H1 (cell line): ENCODE results near the gene ACOT11. TPM values are rescaled to one million over a fixed set of nuclear protein-coding genes. Genes with fewer than 3 reads are reported as not detected.

ENCODE experiments used
- CTCF ChIA-PET: fragments of 300-600 bp; sonication (Branson Sonifier 250); formaldehyde crosslinking; loops from one replicate; lab custom pipeline; 2021; ENCODE audit not compliant: partially characterized antibody; lab: Charles Lee
- POLR2A ChIA-PET: fragments of 300-600 bp; sonication (Branson Sonifier 250); formaldehyde crosslinking; loops from one replicate; lab custom pipeline; 2021; ENCODE audit warnings: inconsistent platforms; ENCODE audit not compliant: partially characterized antibody; lab: Charles Lee
- DNase-seq, 2 experiments: peaks; one replicate each; pipeline versions ENCODE4 v3.0.0 to v3.0.0-alpha.2; 2010 to 2022; ENCODE audit warnings: low spot score in 2 of 2, low read depth in 1 of 2, mixed read lengths in 1 of 2
- FAIRE-seq: peaks from 2 replicates; lab custom pipeline; 2011; peaks lifted over from hg19 to GRCh38; lab: Jason Lieb, UNC
- H2AFZ ChIP-seq: 2 replicates; pipeline ENCODE4 v1.8.1; 2012; ENCODE audit warnings: low read length, inconsistent platforms
- H2AK5ac ChIP-seq: 2 replicates; pipeline ENCODE4 v1.6.1; 2013; ENCODE audit warnings: low read depth, low read length
- H2BK120ac ChIP-seq: replicated peaks from 2 replicates; pipeline ENCODE3; 2013; ENCODE audit warnings: low read depth, low read length, inconsistent platforms
- H2BK12ac ChIP-seq: 2 replicates; pipeline ENCODE4 v1.6.1; 2013; ENCODE audit warnings: low read depth, low read length
- H2BK15ac ChIP-seq: 2 replicates; pipeline ENCODE4 v1.6.1; 2013; ENCODE audit warnings: low read length
- H2BK20ac ChIP-seq: 2 replicates; pipeline ENCODE4 v1.6.1; 2013; ENCODE audit warnings: low read length
- H2BK5ac ChIP-seq: 2 replicates; pipeline ENCODE4 v1.6.1; 2013; ENCODE audit warnings: low read depth, low read length
- H3K14ac ChIP-seq: 2 replicates; pipeline ENCODE4 v1.6.1; 2013; ENCODE audit warnings: inconsistent platforms; ENCODE audit not compliant: insufficient read length
- H3K18ac ChIP-seq: 2 replicates; pipeline ENCODE4 v1.6.1; 2013; ENCODE audit warnings: low read length; ENCODE audit errors: extremely low read depth
- H3K23ac ChIP-seq: 2 replicates; pipeline ENCODE4 v1.6.1; 2013; ENCODE audit warnings: inconsistent platforms; ENCODE audit not compliant: insufficient read length
- H3K23me2 ChIP-seq: 2 replicates; pipeline ENCODE4 v1.6.1; 2013; ENCODE audit warnings: low read depth, low read length
- H3K27ac ChIP-seq: 2 replicates; pipeline ENCODE4 v1.6.1; 2011; ENCODE audit warnings: low read depth, low read length, inconsistent platforms
- H3K27me3 ChIP-seq, 4 experiments: replicated peaks in 1 of 4; 1 replicate in 1 of 4; 2 replicates in 3 of 4; pipeline versions ENCODE4 v1.6.1 to v1.8.1; 2011 to 2013; ENCODE audit warnings: low read length in 3 of 4, mild to moderate bottlenecking in 3 of 4, inconsistent platforms in 2 of 4, mixed read lengths in 2 of 4, moderate library complexity in 1 of 4; ENCODE audit not compliant: control insufficient read depth in 3 of 4, insufficient read depth in 3 of 4; ENCODE audit errors: extremely low read depth in 1 of 4
- H3K36me3 ChIP-seq, 4 experiments: 2 replicates each; pipeline versions ENCODE4 v1.6.1 to v1.8.1; 2011 to 2013; ENCODE audit warnings: mild to moderate bottlenecking in 4 of 4, low read length in 3 of 4, moderate library complexity in 2 of 4, control low read depth in 1 of 4, inconsistent platforms in 1 of 4; ENCODE audit not compliant: insufficient read depth in 4 of 4, control insufficient read depth in 2 of 4
- H3K4ac ChIP-seq: replicated peaks from 2 replicates; pipeline ENCODE3; 2013; ENCODE audit warnings: low read length, low read depth, mixed read lengths, inconsistent platforms; ENCODE audit not compliant: insufficient read length
- H3K4me1 ChIP-seq, 4 experiments: replicated peaks in 1 of 4; 1 replicate in 1 of 4; 2 replicates in 3 of 4; pipeline versions ENCODE4 v1.6.1 to v1.8.1; 2011 to 2013; ENCODE audit warnings: low read length in 3 of 4, inconsistent platforms in 2 of 4, mixed read lengths in 1 of 4; ENCODE audit not compliant: insufficient read depth in 4 of 4, control insufficient read depth in 3 of 4
- H3K4me2 ChIP-seq, 2 experiments: 2 replicates each; pipeline versions ENCODE4 v1.6.1 to v1.8.1; 2011 to 2013; ENCODE audit warnings: low read depth in 2 of 2, low read length in 2 of 2, control low read depth in 1 of 2, inconsistent platforms in 1 of 2, mild to moderate bottlenecking in 1 of 2; ENCODE audit not compliant: insufficient read depth in 1 of 2
- H3K4me3 ChIP-seq, 4 experiments: fragments of 200-600, 300-600 bp in 1 of 4; sonication (generic), shearing (Covaris generic), sonication (Bioruptor Twin) in 1 of 4; 2 replicates each; pipeline versions ENCODE4 v1.5.1 to v1.8.1; 2011 to 2016; ENCODE audit warnings: low read length in 4 of 4, low read depth in 3 of 4, control low read depth in 2 of 4, inconsistent platforms in 2 of 4, mild to moderate bottlenecking in 2 of 4, mixed read lengths in 1 of 4, moderate library complexity in 1 of 4; ENCODE audit not compliant: insufficient read depth in 2 of 4; ENCODE audit errors: extremely low read depth in 1 of 4
- H3K56ac ChIP-seq: replicated peaks from 2 replicates; pipeline ENCODE3; 2013; ENCODE audit warnings: low read depth, mild to moderate bottlenecking, mixed read lengths, low read length, inconsistent platforms; ENCODE audit not compliant: insufficient read length
- H3K79me1 ChIP-seq: 2 replicates; pipeline ENCODE4 v1.6.1; 2013; ENCODE audit warnings: low read depth, low read length, control low read depth
- H3K79me2 ChIP-seq, 2 experiments: 2 replicates each; pipeline versions ENCODE4 v1.6.1 to v1.8.1; 2012 to 2013; ENCODE audit warnings: low read length in 2 of 2, mild to moderate bottlenecking in 2 of 2, inconsistent platforms in 1 of 2; ENCODE audit not compliant: insufficient read depth in 2 of 2, control insufficient read depth in 1 of 2
- H3K9ac ChIP-seq, 4 experiments: replicated peaks in 1 of 4; 1 replicate in 1 of 4; 2 replicates in 3 of 4; pipeline versions ENCODE4 v1.6.1 to v1.8.1; 2011 to 2013; ENCODE audit warnings: low read depth in 3 of 4, low read length in 3 of 4, control low read depth in 2 of 4, mild to moderate bottlenecking in 2 of 4, moderate library complexity in 2 of 4, inconsistent platforms in 1 of 4; ENCODE audit errors: extremely low read depth in 1 of 4
- H3K9me3 ChIP-seq, 2 experiments: 2 replicates each; pipeline versions ENCODE4 v1.6.1 to v1.8.1; 2012 to 2013; ENCODE audit warnings: mild to moderate bottlenecking in 2 of 2, moderate library complexity in 2 of 2, control low read depth in 1 of 2, inconsistent platforms in 1 of 2, low read depth in 1 of 2, low read length in 1 of 2, mixed read lengths in 1 of 2; ENCODE audit not compliant: insufficient read depth in 2 of 2
- H4K20me1 ChIP-seq, 2 experiments: replicated peaks in 1 of 2; 2 replicates each; pipeline versions ENCODE3 to v1.8.1; 2011 to 2013; ENCODE audit warnings: inconsistent platforms in 2 of 2, low read length in 2 of 2, mild to moderate bottlenecking in 1 of 2; ENCODE audit not compliant: insufficient read depth in 2 of 2, control insufficient read depth in 1 of 2
- H4K5ac ChIP-seq: 2 replicates; pipeline ENCODE4 v1.6.1; 2013; ENCODE audit warnings: low read length, low read depth, mixed read lengths, inconsistent platforms; ENCODE audit not compliant: insufficient read length
- H4K8ac ChIP-seq: 2 replicates; pipeline ENCODE4 v1.8.0; 2013; ENCODE audit warnings: mild to moderate bottlenecking, moderate library complexity, low read length, inconsistent platforms; ENCODE audit not compliant: insufficient read depth; ENCODE audit errors: extremely low read depth
- H4K91ac ChIP-seq: replicated peaks from 2 replicates; pipeline ENCODE3; 2013; ENCODE audit warnings: low read length, mixed read lengths, inconsistent platforms; ENCODE audit not compliant: insufficient read length
- CREB1 ChIP-seq: IDR thresholded peaks from 2 replicates; pipeline ENCODE4 v1.6.1; 2012; ENCODE audit warnings: inconsistent platforms
- MAX ChIP-seq: IDR thresholded peaks from 2 replicates; pipeline ENCODE4 v1.6.1; 2012; ENCODE audit warnings: inconsistent platforms
- WGBS, 2 experiments: shearing (Covaris generic) in 1 of 2; methylation state at CpG; one replicate each; pipeline versions ENCODE4 v1.1.6 to v1.1.7; 2013 to 2015; ENCODE audit warnings: low lambda C conversion rate in 2 of 2, mixed read lengths in 2 of 2, inconsistent platforms in 1 of 2, low coverage in 1 of 2, missing lambda C conversion rate in 1 of 2; ENCODE audit not compliant: insufficient replicate concordance in 2 of 2, insufficient coverage in 1 of 2, insufficient read length in 1 of 2; ENCODE audit errors: extremely low coverage in 1 of 2, missing lambda C conversion rate in 1 of 2; 5-methylcytosine and 5-hydroxymethylcytosine counted together
- polyA plus RNA-seq, 7 experiments: library from polyadenylated mRNA; depleted of rRNA in 3 of 7; stranded (reverse) in 5 of 7; unstranded in 2 of 7; fragments of >200 nt in 5 of 7; fragments of 200-250 nt in 2 of 7; gene quantifications; 1 replicate in 5 of 7; 2 replicates in 1 of 7; 4 replicates in 1 of 7; pipeline versions ENCODE4 v1.2.1 to v1.2.3, GENCODE V29; 2011 to 2013; ENCODE audit warnings: missing spikeins in 2 of 7, mixed read lengths in 2 of 7
- total RNA-seq: library from RNA; stranded (reverse); fragmentation: NEBNext Ultra II Directional; extraction: Animal tissue kit (Norgen Biotek cat#: 25700); gene quantifications from 2 replicates; pipeline ENCODE4 v1.2.1, GENCODE V29; 2021
- TF ChIP-seq, protein P1 (sequence below): IDR thresholded peaks from 2 replicates; pipeline ENCODE4 v1.6.1; 2012; ENCODE audit warnings: low read length, inconsistent platforms

The ACOT11 gene
- total and polyA plus RNA-seq, 2 of the 8 experiments (the other 6 are each of a cell fraction or from before 2014, with no cell fraction given), result 3.8 to 4.5 TPM

- ChIA-PET POLR2A (interaction anchor here (1.9 kb wide), 1 partner anchor 10 kb away, joined by 3 read pairs; no protein-coding TSS in a partner anchor), CTCF (no interaction called here)
- no peak overlapping the region for H2AK5ac ChIP-seq
- H3K4me2 ChIP-seq, result no peak overlapping the region
- 94% methylated on average over 8 of the region's 8 CpGs; no CpG with 5 or more reads in 1 of the 2 experiments for WGBS, 2 experiments
- H4K20me1 ChIP-seq, result no peaks in the 10 kb centered on the region
- DNase-seq, result no peak
- H3K36me3 ChIP-seq, result no peaks in the 10 kb centered on the region
- H3K27me3 ChIP-seq, result no peaks in the 10 kb centered on the region
- no peak overlapping the region for H2BK20ac ChIP-seq
- TF ChIP-seq MAX (no peak), CREB1 (no peak)
- TF ChIP-seq, protein P1, sequence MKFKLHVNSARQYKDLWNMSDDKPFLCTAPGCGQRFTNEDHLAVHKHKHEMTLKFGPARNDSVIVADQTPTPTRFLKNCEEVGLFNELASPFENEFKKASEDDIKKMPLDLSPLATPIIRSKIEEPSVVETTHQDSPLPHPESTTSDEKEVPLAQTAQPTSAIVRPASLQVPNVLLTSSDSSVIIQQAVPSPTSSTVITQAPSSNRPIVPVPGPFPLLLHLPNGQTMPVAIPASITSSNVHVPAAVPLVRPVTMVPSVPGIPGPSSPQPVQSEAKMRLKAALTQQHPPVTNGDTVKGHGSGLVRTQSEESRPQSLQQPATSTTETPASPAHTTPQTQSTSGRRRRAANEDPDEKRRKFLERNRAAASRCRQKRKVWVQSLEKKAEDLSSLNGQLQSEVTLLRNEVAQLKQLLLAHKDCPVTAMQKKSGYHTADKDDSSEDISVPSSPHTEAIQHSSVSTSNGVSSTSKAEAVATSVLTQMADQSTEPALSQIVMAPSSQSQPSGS, result no peak
- no peak overlapping the region for H2BK12ac ChIP-seq
- H3K4ac ChIP-seq, result no peak overlapping the region
- H3K23ac ChIP-seq, result no peak overlapping the region
- no peak overlapping the region for H4K8ac ChIP-seq
- no peak overlapping the region for H2BK120ac ChIP-seq
- H2AFZ ChIP-seq, result no peak overlapping the region
- no peaks in the 10 kb centered on the region for H3K9me3 ChIP-seq
- H3K23me2 ChIP-seq, result no peaks in the 10 kb centered on the region; the same call in 1 of the 2 replicates
- no peak overlapping the region for H3K9ac ChIP-seq
- H3K79me2 ChIP-seq, result no peaks in the 10 kb centered on the region
- no peak overlapping the region for H3K18ac ChIP-seq
- no peak overlapping the region for H4K91ac ChIP-seq
- no peak for FAIRE-seq
- H3K27ac ChIP-seq, result no peak overlapping the region
- H4K5ac ChIP-seq, result no peak overlapping the region
- no peak overlapping the region for H3K4me3 ChIP-seq
- no peak overlapping the region for H2BK5ac ChIP-seq
- H2BK15ac ChIP-seq, result no peak overlapping the region
- no peak overlapping the region for H3K14ac ChIP-seq
- H3K4me1 ChIP-seq, result peaks cover 0 to 3% (median 1%) of the 10 kb centered on the region in 4 experiments; a peak in 4 of 7 replicates
- H3K79me1 ChIP-seq, result 0 out of 2 replicates have a peak, but pooled peaks cover 2% of the 10 kb centered on the region
- no peak overlapping the region for H3K56ac ChIP-seq
Measured at GRCh38 chr1:54553602-54554313, 5.7 kb downstream of the ACOT11 start.
